ENCODE results near the gene ARL16.
A peak's percentile ranks its signal among the peaks of the same experiment; 100 is the strongest.

The ARL16 gene

GRCh38 chr17:81666342-81667191, 17.0 kb downstream of the ARL16 start, which contains the start of the genes CCDC137 and OXLD1:
CCDC137 (plus strand) TSS chr17:81666737; CDS start chr17:81666767, 30 bp downstream.
OXLD1 (minus strand) TSS chr17:81666605; CDS start chr17:81666577, 28 bp downstream.
- peak; percentile 90 for DNase-seq (ENCODE audit: low read depth)

- DNase-seq (ENCODE audit: low read depth), result no peak
Observed at GRCh38 chr17:81666092-81666341, 17.6 kb downstream of the ARL16 start.

DNA sequence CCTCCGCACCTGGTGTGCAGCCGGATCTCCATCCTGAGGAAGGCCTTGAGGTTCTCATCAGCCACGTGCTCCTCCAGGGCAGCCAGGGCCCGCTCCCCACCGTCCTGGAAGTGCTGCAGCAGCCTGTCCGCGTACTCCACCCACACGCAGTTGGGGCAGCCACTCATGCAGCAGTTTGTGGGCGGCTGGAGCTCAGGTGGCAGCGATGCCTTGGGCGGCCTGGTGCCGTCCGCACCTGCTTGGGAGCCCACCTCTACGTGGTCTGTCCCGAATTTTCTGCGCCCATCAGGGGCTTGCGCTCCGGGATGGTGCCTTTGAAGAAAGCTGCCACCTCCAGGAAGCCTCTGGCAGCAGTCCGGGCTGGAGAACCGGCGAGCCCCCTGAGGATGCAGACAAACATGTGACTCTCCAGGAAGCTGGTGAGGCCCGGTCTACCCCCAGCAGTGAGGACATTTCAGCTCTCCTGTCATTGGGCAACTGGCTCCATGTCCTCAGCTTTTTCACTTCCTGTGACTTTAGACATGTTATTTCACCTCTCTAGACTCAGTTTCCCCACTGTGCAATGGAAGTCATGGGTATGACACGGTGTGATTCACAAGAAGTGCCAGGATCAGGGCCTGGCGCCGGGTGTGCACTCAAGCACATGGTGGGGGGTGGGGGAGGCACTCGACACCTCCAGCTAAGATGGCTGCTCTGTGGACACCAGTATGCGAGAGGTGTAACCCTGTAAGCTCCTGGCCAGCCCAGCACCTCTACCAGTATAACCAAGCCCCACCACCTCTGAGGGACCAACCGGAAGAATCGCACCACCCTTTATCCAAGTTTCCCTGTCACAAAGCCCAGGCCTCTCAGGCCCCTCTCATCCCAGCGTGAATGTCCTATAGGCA, 18.1 kb downstream of the ARL16 start:
- no peak for DNase-seq (ENCODE audit: low read depth)

- no peak for DNase-seq (ENCODE audit: low read depth)
Observed at GRCh38 chr17:81664051-81664470, 19.5 kb downstream of the ARL16 start.

GRCh38 chr17:81662002-81662401, 21.6 kb downstream of the ARL16 start:
- no peak for DNase-seq (ENCODE audit: low read depth)

DNA sequence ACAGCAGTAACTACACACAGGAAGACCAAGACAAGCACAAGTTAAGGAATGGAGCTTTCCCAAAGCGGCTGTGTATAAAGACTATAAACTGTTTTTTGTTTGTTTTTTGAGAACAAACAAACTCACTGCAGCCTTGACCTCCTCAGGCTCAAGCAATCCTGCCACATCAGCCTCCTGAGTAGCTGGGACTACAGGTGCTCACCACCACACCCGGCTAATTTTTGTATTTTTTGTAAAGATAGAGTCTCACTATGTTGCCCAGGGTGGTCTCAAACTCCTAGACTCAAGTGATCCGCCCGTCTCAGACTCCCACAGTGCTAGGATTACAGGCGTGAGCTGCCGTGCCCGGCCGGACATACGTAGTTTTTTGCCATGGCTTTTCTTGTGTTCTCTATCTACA, 23.2 kb downstream of the ARL16 start:
- no peak for DNase-seq (ENCODE audit: low read depth)

DNA sequence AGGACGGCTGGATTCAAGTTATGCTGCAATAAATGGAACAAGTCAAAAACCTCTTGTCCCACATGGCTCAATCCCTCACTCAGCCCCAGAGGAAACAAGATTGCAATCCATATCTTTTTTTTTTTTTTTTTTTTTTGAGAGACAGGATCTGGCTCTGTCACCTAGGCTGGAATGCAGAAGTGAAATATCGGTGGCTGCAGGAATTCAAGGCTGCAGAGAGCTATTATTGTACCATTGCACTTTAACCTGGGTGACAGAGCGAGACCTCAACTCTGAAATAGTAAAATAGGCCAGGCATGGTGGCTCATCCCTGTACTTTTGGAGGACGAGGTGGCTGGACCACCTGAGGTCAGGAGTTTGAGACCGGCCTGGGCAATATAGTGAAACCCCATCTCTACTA, 24.6 kb downstream of the ARL16 start:
- DNase-seq (ENCODE audit: low read depth), result no peak

DNA sequence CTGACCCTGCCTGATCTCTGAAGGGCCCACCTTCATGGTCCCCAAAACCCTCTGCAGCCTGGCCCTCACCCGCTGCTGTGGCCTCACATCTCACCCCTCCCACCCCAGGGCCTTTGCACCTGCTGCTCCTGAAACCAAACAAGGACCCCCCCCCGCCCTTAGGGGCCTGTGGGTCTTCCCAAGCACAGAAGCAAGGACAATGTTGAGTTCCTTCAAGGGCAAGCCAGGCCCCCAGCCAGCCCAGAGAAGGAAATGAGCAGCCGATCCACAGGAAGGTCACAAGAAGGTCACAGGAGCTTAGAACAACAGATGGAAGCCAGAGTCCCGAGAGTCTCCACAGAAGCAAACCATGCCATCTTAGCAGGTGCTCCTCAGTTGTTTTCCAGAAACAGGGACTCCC, 26.8 kb downstream of the ARL16 start:
- no peak for DNase-seq (ENCODE audit: low read depth)

DNA sequence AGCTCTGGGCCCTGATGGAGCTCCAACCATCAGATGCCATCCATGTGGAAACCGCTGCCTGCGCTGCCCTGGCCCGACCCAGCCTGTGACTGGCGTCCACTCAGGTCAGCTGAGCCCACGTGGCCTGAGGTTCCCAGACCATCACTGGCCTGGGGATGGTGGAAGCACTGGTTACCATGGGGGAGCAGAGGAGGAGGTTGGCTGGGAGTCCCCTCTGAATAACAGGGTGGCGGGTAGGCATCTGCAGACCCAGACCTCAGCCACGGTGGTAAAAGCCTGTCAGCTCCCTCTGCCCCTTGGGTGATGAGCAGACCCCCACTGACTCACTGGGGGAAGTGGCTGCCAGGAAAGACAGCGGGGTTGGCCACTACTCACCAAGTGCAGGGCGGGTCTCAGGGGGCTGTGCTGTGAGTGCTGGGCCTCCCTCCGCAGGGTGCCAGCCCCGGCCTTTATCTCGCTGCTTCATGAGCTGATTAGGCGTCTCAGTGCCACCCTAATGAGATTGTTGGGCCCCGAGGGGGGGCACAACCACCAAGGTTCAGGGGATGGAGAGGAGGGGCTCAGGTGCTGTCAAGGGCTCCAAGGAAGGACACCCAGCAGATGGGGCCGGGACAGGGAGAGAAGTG, 27.4 kb downstream of the ARL16 start, which contains the start of gene PDE6G:
TSS of gene PDE6G (minus strand) at position 425 of the 626 bp plus-strand sequence. CDS start 3,237 bp downstream, outside the sequence.
- no peak for DNase-seq (ENCODE audit: low read depth)

DNA sequence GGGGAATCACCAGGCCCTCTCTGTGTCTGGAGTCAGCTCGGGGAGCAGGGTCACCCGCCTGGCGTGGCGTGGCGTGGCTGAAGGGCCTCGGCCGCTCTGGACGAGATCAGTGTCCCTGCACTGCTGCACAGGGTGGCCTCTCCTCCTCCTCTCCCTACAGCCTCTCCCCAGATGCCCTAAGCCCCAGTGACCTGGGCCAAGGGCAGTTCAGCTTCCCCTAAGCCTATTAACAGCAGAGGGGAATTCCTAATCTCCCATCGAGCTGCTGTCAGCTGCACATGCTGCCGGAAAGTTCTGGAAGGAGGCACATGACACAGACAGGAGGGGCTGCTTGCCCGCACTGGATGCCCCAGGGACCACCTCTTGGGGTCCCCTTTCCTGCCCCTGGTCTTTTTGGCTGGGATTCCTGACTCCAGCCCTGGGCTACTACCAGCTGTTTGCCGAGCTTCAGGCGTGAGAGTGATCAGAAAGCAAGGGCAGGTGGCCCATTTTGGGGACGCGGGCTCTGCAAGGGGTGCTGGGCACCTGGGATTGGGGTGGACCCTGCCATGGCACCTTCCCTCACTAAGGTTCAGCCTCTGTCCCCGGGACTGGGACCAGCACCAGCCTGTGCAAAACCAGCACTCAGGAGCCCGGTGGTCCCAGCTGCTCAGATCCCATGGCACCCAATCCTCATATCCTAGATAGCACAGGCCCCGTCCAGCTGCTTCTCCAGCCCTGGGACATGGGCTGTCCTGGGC, 28.0 kb downstream of the ARL16 start:
- no peak for DNase-seq (ENCODE audit: low read depth)

DNA sequence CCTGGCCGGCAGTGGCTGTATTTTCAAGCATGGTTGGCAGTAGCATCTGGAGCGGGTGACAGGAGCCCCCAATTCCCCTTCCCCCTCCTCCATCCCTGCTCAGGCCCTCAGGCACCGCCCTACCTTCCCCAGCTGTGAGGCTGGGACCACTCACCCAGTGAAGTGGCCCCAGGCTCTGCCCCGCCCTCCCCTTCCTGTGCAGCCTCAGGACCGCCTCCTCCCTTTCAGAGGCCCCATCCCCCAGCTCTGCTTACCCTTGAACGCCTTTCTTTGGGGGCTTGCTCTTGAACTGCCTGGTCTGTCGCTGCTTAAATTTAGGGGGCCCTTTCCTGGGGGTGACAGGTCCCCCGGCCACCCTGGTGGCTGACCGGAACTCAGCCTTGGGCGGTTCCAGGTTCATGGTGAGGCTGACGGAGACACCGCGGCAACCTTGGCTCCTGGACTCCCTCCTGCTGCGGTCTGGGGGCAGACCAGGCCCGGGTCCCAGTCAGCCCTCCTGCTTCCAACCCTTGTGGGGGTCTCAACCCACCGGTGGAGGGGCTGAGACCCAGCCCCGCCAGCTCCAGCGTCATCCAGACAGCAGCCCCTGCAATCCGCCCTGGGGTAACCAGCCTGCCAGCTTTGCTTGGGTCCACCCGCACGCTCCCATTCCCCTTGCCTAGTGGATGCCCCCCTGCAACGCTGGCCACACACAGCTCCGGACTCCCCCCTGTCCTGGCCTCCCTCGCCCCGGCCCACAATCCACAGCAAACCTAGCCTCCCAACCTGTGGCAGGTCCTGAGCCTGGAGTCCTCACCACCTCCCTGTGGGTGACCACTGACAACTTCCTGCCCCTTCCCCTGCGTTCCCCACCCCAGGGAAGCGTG, 30.5 kb downstream of the ARL16 start:
- no peak for DNase-seq (ENCODE audit: low read depth)

- no peak for DNase-seq (ENCODE audit: low read depth)
Observed at GRCh38 chr17:81651692-81652091, 31.9 kb downstream of the ARL16 start.

GRCh38 chr17:81650951-81651350, 32.6 kb downstream of the ARL16 start:
- DNase-seq (ENCODE audit: low read depth), result no peak

DNA sequence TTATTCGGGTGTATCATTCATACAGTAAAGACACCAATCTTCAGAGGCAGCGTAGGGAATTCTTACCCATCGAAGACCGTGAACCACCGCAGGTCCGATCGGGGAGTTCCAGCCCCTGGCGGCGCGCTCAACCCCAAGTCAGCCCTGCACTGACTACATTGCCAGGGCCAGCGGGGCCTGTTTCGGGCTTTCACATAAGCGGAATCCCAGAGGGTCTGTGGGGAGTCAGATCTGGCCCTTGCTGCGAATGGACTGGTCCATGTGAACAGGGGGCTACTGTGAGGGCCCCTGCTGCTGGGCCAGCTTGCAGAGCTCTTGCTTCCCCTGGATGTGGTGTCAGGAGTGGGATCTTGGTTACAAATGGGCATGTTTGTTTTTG, 34.9 kb downstream of the ARL16 start:
- DNase-seq (ENCODE audit: low read depth), result no peak

- no peak for DNase-seq (ENCODE audit: low read depth)
Observed at GRCh38 chr17:81648013-81648706, 35.4 kb downstream of the ARL16 start.

DNA sequence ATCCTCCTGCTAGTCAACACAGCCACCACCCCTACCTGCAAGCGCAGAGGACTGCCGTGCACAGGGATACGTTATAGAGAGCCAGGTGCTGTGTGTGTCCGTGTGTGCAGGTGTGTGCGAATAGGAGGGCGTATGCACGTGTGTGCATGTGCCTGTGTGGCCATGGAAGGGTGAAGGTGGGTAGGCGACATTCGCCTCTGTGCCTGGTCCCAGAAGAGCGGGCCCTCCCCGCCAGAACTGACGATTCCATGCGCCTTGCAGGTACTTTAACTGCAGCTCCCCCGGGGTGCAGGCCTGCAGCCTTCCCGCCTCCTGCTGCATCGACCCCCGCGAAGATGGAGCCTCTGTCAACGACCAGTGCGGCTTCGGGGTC, 36.0 kb downstream of the ARL16 start:
- DNase-seq (ENCODE audit: low read depth), result no peak

- DNase-seq (ENCODE audit: low read depth), result no peak
Observed at GRCh38 chr17:81646869-81647600, 36.6 kb downstream of the ARL16 start.

- DNase-seq (ENCODE audit: low read depth), result no peak
Observed at GRCh38 chr17:81644976-81645952, 38.3 kb downstream of the ARL16 start.
